HG03060 (cell line): Measurements from ENCODE around the gene CPB1.
"Not testable (repeated sequence)": the region's sequence is repeated elsewhere in the genome, so short reads cannot be mapped to it uniquely, and the experiment has no call there.

Experiments
- ATAC-seq: cut with Tn5 transposase; IDR thresholded peaks from one replicate; pipeline ENCODE4 v1.9.1; 2021; ENCODE audit warnings: low read depth, moderate number of reproducible peaks; ENCODE audit not compliant: unreplicated experiment

Gene CPB1

GRCh38 chr3:148827585-148827984 is at the start of gene CPB1:
Gene CPB1, plus strand, starts transcription at chr3:148827811. Its CDS starts 13 bp downstream, at chr3:148827824.
- ATAC-seq, result no peak

GRCh38 chr3:148778926-148779325 is 48.7 kb upstream of the CPB1 start:
- no peak for ATAC-seq

GRCh38 chr3:148785026-148785425 is 42.6 kb upstream of the CPB1 start:
- ATAC-seq, result not testable (repeated sequence)

GRCh38 chr3:148786159-148786558 is 41.5 kb upstream of the CPB1 start:
- ATAC-seq, result not testable (repeated sequence)

- ATAC-seq, result no peak
These were observed 38.5 kb upstream of the CPB1 start for GRCh38 chr3:148789146-148789545.

- no peak for ATAC-seq
These were observed 37.7 kb upstream of the CPB1 start for GRCh38 chr3:148789906-148790305.

- no peak for ATAC-seq
These were observed 37.2 kb upstream of the CPB1 start for GRCh38 chr3:148790370-148790769.

GRCh38 chr3:148790851-148791735 is 36.5 kb upstream of the CPB1 start:
- no peak for ATAC-seq

- no peak for ATAC-seq
These were observed 35.7 kb upstream of the CPB1 start for GRCh38 chr3:148791920-148792319.

GRCh38 chr3:148792516-148792915 is 35.1 kb upstream of the CPB1 start:
- ATAC-seq, result no peak

GRCh38 chr3:148796799-148797198 is 30.8 kb upstream of the CPB1 start:
- ATAC-seq, result no peak

GRCh38 chr3:148797795-148798194 is 29.8 kb upstream of the CPB1 start:
- no peak for ATAC-seq

GRCh38 chr3:148800414-148800813 is 27.2 kb upstream of the CPB1 start:
- ATAC-seq, result no peak

GRCh38 chr3:148809835-148810234 is 17.8 kb upstream of the CPB1 start:
- no peak for ATAC-seq

GRCh38 chr3:148815316-148816110 is 12.1 kb upstream of the CPB1 start:
- ATAC-seq, result no peak

GRCh38 chr3:148816427-148816826 is 11.2 kb upstream of the CPB1 start:
- no peak for ATAC-seq

- ATAC-seq, result no peak
These were observed 10.6 kb upstream of the CPB1 start for GRCh38 chr3:148816981-148817525.

- ATAC-seq, result no peak
These were observed 7.0 kb upstream of the CPB1 start for GRCh38 chr3:148820361-148821245.

- no peak for ATAC-seq
These were observed 4.6 kb upstream of the CPB1 start for GRCh38 chr3:148823026-148823425.

GRCh38 chr3:148825476-148825875 is 2.1 kb upstream of the CPB1 start:
- ATAC-seq, result no peak
